Esophagus squamous epithelium (tissue), 5 donors: Measurements from ENCODE around the gene GREB1. TPM values are rescaled to one million over a fixed set of nuclear protein-coding genes. Genes with fewer than 3 reads are reported as not detected.

Source experiments
- DNase-seq: peaks from one replicate; lab custom pipeline; 2025; lab: John Stamatoyannopoulos, UW
- H3K27ac ChIP-seq, 4 donors: fragments of 200-600 bp; sonication (generic); one replicate each; pipeline ENCODE4 v1.5.1; 2016 to 2019; ENCODE audit warnings: mild to moderate bottlenecking in 1 of 4
- H3K27me3 ChIP-seq, 4 donors: fragments of 200-600 bp; sonication (generic); 1 replicate in 3 of 4; 2 replicates in 1 of 4; pipeline versions ENCODE4 v1.5.1 to v1.6.0; 2017 to 2021; ENCODE audit warnings: antibody characterized with exemption in 1 of 4
- H3K36me3 ChIP-seq, 3 donors: fragments of 200-600 bp; sonication (generic); one replicate each; pipeline ENCODE4 v1.5.1; 2016 to 2019
- H3K4me1 ChIP-seq, 3 donors: fragments of 200-600 bp; sonication (generic); one replicate each; pipeline ENCODE4 v1.5.1; 2017 to 2019
- H3K4me3 ChIP-seq, 4 donors: fragments of 200-600 bp; sonication (generic); 1 replicate in 3 of 4; 2 replicates in 1 of 4; pipeline ENCODE4 v1.5.1; 2016 to 2019; ENCODE audit warnings: mild to moderate bottlenecking in 2 of 4, moderate library complexity in 1 of 4
- H3K9me3 ChIP-seq, 3 donors: fragments of 200-600 bp; sonication (generic); one replicate each; pipeline ENCODE4 v1.5.1; 2016 to 2019
- POLR2A ChIP-seq, 4 donors: fragments of 450-650 bp; IDR thresholded peaks; one replicate each; pipeline ENCODE4 v1.6.1; 2017; ENCODE audit warnings: antibody characterized with exemption in 4 of 4, mild to moderate bottlenecking in 4 of 4, moderate library complexity in 3 of 4
- WGBS, 2 donors: methylation state at CpG; one replicate each; pipeline ENCODE4 v1.1.5; 2018; 5-methylcytosine and 5-hydroxymethylcytosine counted together
- intact Hi-C: fragments of 100-400 bp; cut with DNase I; formaldehyde crosslinking; loops from one replicate; pipeline ENCODE4 v1.15.0; 2022
- total RNA-seq, 4 donors: library from RNA; depleted of rRNA; stranded (reverse); fragments of >200 nt; gene quantifications; one replicate each; pipeline ENCODE4 v1.1.0, GENCODE V29; 2016
- TF ChIP-seq, protein P1 (sequence below), 6 experiments: fragments of 450-650 bp in 4 of 6; fragments of 200-600 bp in 2 of 6; sonication (generic) in 2 of 6; IDR thresholded peaks; one replicate each; pipeline ENCODE4 v1.5.1; 2016 to 2019; ENCODE audit warnings: antibody characterized with exemption in 6 of 6, mild to moderate bottlenecking in 4 of 6, moderate library complexity in 4 of 6
- donor health status: DM: yes; HTN: yes; CAD: no.

Gene GREB1
- total RNA-seq, 4 donors from 2014 or later, result 0.08 to 1.7 (median 0.51) TPM

DNA sequence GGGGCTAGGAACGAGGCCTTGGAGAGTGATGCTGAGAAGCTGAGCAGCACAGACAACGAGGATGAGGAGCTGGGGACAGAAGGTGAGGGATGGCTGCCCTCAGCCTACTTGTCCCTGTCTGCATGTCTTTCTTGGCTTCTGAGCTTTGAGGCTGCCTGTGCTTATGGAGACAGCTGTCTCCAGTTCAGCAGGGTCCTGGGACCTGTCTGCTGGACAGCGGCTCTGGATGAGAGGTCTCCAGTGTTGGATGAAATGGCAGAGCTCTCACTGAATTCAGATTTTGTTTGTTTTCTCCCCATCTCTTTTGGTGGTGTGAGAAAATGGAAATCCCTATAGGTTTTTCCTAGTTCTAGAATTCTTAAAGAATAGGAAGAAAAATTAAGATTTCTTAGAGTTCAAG is 81.4 kb downstream of the GREB1 start:
- 82 to 100% methylated on average over 1 to 3 of the region's 3 CpGs for WGBS, 2 donors
- Histone ChIP-seq H3K27ac (no peak overlapping the region), H3K4me1 (no peaks in the 10 kb centered on the region), H3K36me3 (no peaks in the 10 kb centered on the region), H3K27me3 (no peaks in the 10 kb centered on the region), H3K4me3 (no peak overlapping the region), H3K9me3 (no peaks in the 10 kb centered on the region)
- DNase-seq, result no peak
- TF ChIP-seq POLR2A (IDR thresholded peaks at IDR 0.05), result no peak
- TF ChIP-seq, protein P1, sequence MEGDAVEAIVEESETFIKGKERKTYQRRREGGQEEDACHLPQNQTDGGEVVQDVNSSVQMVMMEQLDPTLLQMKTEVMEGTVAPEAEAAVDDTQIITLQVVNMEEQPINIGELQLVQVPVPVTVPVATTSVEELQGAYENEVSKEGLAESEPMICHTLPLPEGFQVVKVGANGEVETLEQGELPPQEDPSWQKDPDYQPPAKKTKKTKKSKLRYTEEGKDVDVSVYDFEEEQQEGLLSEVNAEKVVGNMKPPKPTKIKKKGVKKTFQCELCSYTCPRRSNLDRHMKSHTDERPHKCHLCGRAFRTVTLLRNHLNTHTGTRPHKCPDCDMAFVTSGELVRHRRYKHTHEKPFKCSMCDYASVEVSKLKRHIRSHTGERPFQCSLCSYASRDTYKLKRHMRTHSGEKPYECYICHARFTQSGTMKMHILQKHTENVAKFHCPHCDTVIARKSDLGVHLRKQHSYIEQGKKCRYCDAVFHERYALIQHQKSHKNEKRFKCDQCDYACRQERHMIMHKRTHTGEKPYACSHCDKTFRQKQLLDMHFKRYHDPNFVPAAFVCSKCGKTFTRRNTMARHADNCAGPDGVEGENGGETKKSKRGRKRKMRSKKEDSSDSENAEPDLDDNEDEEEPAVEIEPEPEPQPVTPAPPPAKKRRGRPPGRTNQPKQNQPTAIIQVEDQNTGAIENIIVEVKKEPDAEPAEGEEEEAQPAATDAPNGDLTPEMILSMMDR (IDR thresholded peaks at IDR 0.05), result no peak
- intact Hi-C loops, result no loop called here

DNA sequence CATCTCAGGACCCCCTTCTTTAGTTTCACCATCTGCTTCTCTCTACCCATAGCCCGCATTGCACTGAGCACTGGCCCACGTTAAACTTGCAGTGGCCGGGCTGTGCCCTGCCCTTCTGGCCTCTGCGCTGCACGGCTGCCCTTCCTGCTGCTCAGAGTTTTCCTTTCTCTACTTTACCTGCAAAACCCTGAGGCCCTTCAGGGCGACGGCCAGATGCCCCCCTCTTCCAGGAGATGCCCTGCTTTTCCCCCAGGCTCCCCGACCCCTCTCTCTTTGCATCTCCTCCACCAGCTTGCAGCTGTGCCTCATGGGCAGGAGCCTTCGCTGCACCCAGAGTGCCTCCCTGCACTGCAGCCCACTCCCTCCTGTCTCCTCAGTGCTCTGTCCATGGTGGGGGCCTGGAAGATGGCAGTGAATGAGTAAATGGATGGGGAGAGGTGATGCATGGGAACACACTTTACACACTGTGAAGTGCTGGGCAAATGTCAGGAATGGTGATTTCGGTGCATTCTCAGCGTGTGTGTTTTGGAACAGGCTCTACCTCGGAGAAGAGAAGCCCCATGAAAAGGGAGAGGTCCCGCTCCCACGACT is 82.3 kb downstream of the GREB1 start:
- no peaks in the 10 kb centered on the region for H3K27me3 ChIP-seq
- H3K4me3 ChIP-seq, result no peak overlapping the region
- no peaks in the 10 kb centered on the region for H3K9me3 ChIP-seq
- no peaks in the 10 kb centered on the region for H3K36me3 ChIP-seq
- 82 to 86% methylated on average over 11 to 13 of the region's 14 CpGs for WGBS, 2 donors
- H3K27ac ChIP-seq, result no peak overlapping the region
- DNase-seq, result no peak
- H3K4me1 ChIP-seq, result no peaks in the 10 kb centered on the region
- TF ChIP-seq, protein P1 (IDR thresholded peaks at IDR 0.05), result no peak
- TF ChIP-seq POLR2A (IDR thresholded peaks at IDR 0.05), result no peak
- intact Hi-C loops, result no loop called here

GRCh38 chr2:11616851-11617415 is 83.1 kb downstream of the GREB1 start:
- H3K9me3 ChIP-seq, result no peaks in the 10 kb centered on the region
- TF ChIP-seq, protein P1 (IDR thresholded peaks at IDR 0.05), result no peak
- TF ChIP-seq POLR2A (IDR thresholded peaks at IDR 0.05), result no peak
- 63 to 74% methylated on average over 7 to 19 of the region's 19 CpGs for WGBS, 2 donors
- H3K27ac ChIP-seq, result no peak overlapping the region
- H3K36me3 ChIP-seq, result no peaks in the 10 kb centered on the region
- H3K27me3 ChIP-seq, result no peaks in the 10 kb centered on the region
- intact Hi-C loops, result no loop called here
- no peak for DNase-seq
- H3K4me1 ChIP-seq, result no peaks in the 10 kb centered on the region
- no peak overlapping the region for H3K4me3 ChIP-seq

GRCh38 chr2:11617527-11617926 is 83.7 kb downstream of the GREB1 start:
- 86 to 95% methylated on average over 7 to 10 of the region's 14 CpGs for WGBS, 2 donors
- Histone ChIP-seq H3K27me3 (no peaks in the 10 kb centered on the region), H3K27ac (no peak overlapping the region), H3K36me3 (no peaks in the 10 kb centered on the region), H3K4me3 (no peak overlapping the region), H3K9me3 (no peaks in the 10 kb centered on the region), H3K4me1 (no peaks in the 10 kb centered on the region)
- TF ChIP-seq POLR2A (IDR thresholded peaks at IDR 0.05), result no peak
- TF ChIP-seq, protein P1 (IDR thresholded peaks at IDR 0.05), result no peak
- DNase-seq, result no peak
- intact Hi-C loops, result no loop called here

- no peaks in the 10 kb centered on the region for H3K36me3 ChIP-seq
- TF ChIP-seq, protein P1 (IDR thresholded peaks at IDR 0.05), result no peak
- TF ChIP-seq POLR2A (IDR thresholded peaks at IDR 0.05), result no peak
- H3K9me3 ChIP-seq, result no peaks in the 10 kb centered on the region
- no peaks in the 10 kb centered on the region for H3K4me1 ChIP-seq
- intact Hi-C loops, result no loop called here
- 96% methylated on average over 15 of the region's 33 CpGs; no CpG with 5 or more reads in 1 of the 2 donors for WGBS, 2 donors
- no peaks in the 10 kb centered on the region for H3K27me3 ChIP-seq
- H3K27ac ChIP-seq, result no peak overlapping the region
- no peak for DNase-seq
- H3K4me3 ChIP-seq, result no peak overlapping the region
Observed at GRCh38 chr2:11617984-11618707, 84.3 kb downstream of the GREB1 start.
